AG08395 (cell line): ENCODE data around the gene ZFYVE21.
A peak's percentile ranks its signal among the peaks of the same experiment; 100 is the strongest.

Experiments
- DNase-seq: peaks from one replicate; pipeline ENCODE4 v3.0.0; 2012; ENCODE audit warnings: mixed read lengths, low spot score

ZFYVE21 gene

DNA sequence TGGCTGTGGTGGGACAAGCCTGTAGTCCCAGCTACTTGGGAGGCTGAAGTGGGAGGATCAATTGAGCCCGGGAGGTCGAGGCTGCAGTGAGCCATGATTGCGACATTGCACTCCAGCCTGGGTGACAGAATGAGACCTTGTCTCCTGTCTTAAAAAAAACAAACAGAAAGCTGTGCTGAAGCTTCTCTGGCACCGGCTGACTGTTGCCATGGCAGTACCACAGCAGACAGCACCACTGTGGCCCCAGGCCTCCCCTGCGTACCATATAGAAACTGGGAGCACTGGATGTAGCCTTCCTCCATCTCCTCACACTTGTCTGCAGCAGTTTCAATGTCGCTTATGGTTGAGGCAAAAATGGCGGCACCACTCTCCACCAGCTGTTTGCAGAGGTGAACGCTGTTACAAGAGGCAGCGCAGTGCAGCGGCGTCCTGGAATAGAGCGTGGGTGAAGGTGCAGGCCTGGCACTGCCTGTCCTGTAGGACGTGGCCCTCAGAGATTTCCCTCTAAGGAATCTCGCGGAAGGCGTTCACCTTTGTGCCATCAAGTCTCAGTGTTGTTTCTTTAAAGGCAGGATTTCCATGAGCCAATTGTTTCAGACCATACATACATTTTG, 21.9 kb downstream of the ZFYVE21 start:
- DNase-seq: no peak

- no peak for DNase-seq
Measured at GRCh38 chr14:103738166-103738565, 22.6 kb downstream of the ZFYVE21 start.

- no peak for DNase-seq
Measured at GRCh38 chr14:103738701-103739451, 23.3 kb downstream of the ZFYVE21 start.

GRCh38 chr14:103739466-103739792, 23.8 kb downstream of the ZFYVE21 start:
- no peak for DNase-seq

GRCh38 chr14:103739793-103740501, 24.3 kb downstream of the ZFYVE21 start:
- no peak for DNase-seq

GRCh38 chr14:103740991-103741689, 25.5 kb downstream of the ZFYVE21 start:
- peak; percentile 56 for DNase-seq

DNA sequence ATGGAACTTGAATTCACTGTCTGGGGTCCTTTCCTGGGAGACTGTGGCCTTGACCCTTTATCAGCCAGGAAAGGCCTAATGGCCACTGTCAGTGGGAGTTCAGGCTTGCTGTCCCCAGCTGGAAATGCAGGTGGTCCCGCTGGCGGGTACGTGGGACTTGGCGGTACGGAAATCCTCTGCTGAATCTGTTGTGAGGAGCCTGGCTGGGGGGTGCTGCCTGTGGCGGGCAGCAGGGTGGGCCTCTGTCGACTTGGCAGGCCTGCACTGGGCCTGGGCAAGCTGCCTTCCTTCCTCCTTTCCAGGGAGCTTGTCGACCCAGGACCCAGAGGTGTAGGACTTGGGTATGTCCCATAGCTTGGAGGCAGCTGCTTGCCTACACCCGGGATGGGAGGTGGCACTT, 26.3 kb downstream of the ZFYVE21 start:
- no peak for DNase-seq

- no peak for DNase-seq
Measured at GRCh38 chr14:103742499-103743255, 27.1 kb downstream of the ZFYVE21 start.

DNA sequence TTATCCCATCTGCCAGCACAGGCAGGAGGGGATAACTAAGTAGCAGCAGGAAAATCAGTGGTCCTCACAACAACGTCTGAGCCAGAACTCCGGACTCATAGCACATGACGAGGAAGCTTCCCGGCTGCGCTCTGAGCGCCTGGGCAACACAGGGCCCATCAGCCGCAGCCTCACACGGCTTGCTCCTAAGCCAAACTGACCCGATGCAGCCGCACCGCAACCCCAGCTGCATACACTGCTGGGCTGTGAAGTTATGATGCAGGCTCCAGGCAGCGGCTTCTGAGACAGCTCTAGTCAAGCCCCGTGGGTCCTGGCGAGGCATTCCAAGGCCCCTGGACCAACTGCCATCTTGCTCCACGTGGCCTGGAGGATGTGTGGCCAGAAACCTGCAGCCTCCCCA, 28.1 kb downstream of the ZFYVE21 start:
- DNase-seq: no peak

GRCh38 chr14:103744621-103745395, 29.2 kb downstream of the ZFYVE21 start:
- DNase-seq: no peak

DNA sequence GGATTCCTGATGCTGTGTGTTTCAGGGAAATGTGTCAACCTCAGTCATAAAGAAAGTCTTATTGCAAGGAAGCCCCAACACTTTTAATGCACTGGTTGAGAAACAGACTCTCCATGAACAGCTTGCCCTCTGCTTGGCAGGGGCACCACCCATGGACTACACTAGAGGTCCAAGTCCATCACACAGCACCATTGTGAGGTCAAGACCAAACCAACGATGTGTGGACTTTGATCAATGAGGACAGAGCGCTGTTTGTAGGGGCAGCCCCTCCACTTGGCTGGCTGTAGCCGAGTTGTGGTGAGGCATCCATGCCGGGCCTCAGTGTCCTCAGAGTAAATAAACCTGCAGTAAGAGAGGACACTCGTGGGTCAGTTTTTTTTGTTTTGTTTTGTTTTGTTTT, 29.8 kb downstream of the ZFYVE21 start:
- no peak for DNase-seq

GRCh38 chr14:103746701-103747100, 31.1 kb downstream of the ZFYVE21 start:
- DNase-seq: peak; percentile 26

- DNase-seq: no peak
Measured at GRCh38 chr14:103748534-103748857, 32.9 kb downstream of the ZFYVE21 start.

DNA sequence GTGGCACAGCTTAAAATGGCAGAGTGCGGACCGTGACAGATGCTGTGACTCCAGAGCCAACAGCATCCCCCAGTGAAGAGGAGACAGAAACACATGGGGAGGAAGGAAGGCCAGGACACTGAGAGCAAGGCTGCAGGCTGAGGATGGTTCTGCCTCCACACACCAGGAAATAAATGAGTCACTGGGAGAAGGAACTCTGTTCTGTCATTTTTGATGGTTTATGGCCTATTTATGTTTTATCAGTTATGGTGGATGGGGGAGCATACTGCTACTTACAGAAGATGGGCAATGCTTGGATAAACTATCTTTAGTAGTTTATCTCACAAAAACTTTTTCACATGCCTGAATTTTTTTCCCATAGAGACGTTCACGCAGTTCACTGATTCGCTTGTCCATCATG, 33.8 kb downstream of the ZFYVE21 start:
- no peak for DNase-seq

- no peak for DNase-seq
Measured at GRCh38 chr14:103749860-103750259, 34.2 kb downstream of the ZFYVE21 start.

DNA sequence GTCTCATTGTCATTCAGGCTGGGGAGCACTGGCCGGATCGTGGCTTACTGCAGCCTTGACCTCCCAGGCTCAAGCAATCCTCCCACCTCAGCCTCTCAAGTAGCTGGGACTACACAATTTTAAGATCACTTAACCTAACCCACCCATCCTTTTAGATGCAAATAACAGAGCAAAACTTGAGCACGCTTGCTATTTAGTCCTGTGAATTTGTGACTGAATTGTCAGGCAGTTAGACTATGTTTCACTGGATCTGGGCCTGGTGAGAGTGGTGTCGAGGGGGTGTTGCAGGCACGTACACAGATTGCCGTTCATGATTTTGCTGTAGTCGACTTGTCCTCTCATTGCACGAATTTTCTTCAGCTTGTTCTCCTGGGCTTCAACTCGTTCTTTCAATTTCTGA, 38.2 kb downstream of the ZFYVE21 start:
- no peak for DNase-seq

- DNase-seq: no peak
Measured at GRCh38 chr14:103755060-103755459, 39.5 kb downstream of the ZFYVE21 start.

- no peak for DNase-seq
Measured at GRCh38 chr14:103758059-103758776, 42.6 kb downstream of the ZFYVE21 start.

DNA sequence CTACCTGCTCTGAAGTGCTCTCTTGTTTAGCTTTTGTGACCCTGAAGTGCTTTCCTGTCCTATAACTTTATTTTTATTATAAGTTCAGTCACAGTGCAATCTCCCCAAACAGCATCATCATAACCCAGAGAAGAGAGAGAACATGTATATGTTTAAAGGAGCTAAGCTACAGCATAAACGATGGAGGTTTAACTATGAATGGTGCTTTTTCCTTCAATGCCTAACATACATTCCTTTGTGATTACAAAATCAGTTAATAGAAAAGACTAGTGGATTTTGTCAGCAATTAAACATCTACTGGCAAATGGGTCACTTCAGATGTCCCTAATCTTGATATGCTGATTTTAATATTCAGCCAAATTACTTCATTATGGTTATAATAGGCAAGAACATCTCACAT, 46.4 kb downstream of the ZFYVE21 start:
- DNase-seq: peak; percentile 25

DNA sequence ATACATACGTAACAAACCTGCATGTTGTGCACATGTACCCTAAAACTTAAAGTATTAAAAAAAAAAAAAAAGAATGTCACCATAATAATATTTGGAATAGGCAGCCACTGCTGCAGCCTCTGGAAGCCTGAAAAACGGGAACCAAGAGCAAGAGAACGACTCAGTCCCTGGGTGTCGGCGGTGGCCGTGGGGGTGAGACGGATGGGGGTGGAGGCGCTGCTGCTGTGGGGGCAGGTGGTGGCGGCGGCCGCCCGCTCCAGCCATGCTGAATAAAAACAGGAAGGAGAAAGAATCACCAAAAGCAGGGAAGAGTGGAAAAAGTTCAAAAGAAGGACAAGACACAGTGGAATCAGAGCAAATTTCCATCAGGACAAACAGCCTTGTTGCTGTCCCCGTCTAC, 46.9 kb downstream of the ZFYVE21 start:
- DNase-seq: no peak
